GM18907 (cell line): Measurements from ENCODE around the gene ADAM21.
"Not testable (repeated sequence)": the region's sequence is repeated elsewhere in the genome, so short reads cannot be mapped to it uniquely, and the experiment has no call there.

ENCODE experiments used
- ATAC-seq: cut with Tn5 transposase; IDR thresholded peaks from one replicate; pipeline ENCODE4 v1.9.1; 2021; ENCODE audit warnings: mild to moderate bottlenecking, moderate library complexity; ENCODE audit not compliant: unreplicated experiment

Gene ADAM21

DNA sequence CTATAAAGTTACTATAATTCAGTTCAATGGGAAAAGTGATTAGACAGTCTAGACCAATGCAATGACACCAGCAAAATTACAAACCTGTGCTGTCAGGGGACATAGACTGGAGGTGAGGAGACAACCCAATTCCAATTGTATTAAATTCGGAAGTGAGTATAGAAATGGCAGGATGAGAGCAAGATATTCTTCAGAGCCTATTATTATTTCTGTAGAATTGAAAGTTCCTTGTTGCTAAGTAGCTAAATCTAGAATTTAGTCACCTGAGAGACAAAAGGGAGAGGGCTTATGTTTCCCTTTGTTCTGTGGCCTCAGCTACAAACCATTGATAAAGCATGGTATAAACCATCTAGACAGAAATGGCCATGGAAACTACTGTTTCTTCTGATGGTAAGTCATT, at the start of gene ADAM21:
Gene ADAM21, plus strand, starts transcription at position 301 of the 400 bp plus-strand sequence. CDS start 5,326 bp downstream, outside the sequence.
- no peak for ATAC-seq

DNA sequence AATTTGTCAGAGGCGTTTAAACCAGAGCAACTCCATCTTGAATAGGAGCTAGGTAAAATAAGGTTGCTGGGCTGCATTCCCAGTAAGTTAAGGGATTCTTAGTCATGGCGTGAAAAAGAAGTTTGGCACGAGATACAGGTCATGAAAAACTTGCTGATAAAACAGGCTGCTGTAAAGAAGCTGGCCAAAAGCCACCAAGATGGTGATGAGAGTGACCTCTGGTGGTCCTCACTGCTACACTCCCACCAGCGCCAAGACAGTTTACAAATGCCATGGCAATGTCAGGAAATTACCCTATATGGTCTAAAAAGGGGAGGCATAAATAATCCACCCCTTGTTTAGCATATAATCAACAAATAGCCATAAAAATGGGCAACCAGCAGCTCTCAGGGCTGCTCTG, 48.6 kb upstream of the ADAM21 start:
- ATAC-seq = not testable (repeated sequence)

DNA sequence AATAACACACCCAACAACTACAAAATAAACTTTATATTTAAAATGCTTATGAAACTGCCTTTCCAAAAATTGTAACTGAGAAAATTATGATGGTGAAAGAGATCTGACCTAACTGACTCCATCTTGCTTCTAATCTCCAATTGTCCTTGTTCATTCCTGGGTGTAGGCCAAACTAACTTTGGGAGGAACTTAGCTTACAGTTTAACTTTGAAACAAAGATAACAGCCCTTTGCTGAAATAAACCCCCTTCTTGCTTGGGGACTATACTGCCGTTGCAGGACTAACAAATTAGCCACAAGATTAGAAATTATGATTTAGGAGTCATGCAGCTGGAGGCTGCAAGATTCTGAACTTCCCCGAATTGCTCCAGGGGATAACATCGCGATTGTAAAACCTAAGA, 45.8 kb upstream of the ADAM21 start:
- ATAC-seq = not testable (repeated sequence)

DNA sequence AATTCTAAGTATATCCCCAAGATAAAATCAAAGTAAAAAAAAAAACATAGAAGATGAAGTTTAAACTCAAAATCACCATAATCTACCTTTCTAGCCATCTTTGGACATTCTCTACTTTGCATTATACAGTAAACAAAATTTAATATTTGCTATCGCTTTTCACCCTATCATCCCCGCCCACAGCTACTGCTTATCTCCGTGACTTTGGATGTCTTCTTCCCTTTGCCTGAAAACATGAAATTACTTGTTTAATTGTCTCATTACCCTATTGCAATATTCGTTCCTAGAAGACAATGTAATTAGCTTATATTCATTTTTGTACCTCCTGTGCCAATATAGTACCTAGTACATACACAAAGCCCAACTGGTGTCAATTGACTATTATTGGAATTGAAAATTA, 44.4 kb upstream of the ADAM21 start:
- no peak for ATAC-seq

DNA sequence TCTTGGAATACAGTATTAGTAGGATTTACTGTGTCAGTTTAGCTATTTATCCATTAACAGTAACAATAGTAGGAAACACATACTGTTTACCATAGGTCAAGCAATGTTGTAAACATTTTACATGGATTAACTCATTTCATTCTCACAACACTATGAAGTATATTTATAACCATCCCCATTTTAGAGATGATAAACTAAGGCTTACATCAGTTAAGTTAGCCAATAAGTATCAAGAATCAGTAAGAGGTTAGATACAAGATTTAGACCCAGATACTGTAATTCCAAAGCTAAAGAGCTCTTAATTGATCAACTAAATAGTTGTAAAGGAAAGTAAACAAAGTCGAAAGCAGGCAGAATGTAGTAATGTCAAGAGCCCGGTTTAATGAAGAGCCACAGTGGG, 36.2 kb upstream of the ADAM21 start:
- ATAC-seq = no peak

DNA sequence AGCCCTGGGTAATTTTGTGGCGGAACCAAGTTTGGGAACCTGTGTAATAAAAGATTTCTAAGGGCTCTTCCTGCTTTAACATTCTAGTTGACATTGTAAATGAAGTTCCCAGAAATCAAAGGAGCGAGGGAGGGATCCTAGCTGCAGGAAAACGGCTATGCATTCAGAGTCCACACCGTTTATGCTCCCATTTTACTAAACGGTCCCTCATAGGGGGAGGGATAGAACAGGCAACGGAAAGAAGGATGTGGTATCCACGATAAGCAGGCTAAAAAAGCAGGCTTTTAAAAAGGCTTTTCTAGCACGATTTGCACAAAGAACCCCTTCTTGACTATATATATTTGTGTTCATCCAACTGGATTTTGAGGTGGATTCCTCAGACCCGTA, 35.6 kb upstream of the ADAM21 start:
- no peak for ATAC-seq

DNA sequence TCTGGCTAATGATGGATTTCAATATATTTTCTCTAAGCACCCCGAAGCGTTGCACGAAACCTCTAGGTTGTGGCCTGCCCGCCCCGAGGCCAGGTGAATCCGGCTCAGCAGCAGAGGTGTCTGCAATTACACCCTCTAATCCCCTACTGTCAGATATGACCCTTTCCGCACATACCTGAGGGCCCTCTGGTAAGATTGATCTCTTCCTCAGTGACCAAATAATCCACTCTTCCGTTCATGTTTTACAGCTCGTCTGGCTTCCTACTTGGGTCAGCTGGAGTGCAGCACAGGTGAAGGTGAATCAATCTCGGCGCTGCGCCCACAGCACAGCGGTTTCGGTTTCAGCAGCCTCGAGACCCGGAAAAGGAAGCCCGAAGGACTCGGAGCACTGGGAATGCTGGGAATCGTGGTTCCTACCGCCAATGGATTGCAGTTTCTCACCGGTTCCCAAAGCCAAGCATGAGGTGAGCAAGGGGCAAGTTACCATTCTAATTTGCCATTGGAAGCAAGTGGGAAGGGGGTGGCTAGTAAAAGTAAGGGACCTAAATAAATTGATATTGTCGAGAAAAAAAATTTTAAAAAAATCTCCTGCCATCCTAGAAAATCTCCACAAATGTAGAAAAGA, 35.1 kb upstream of the ADAM21 start, which contains the start of gene SYNJ2BP:
Gene SYNJ2BP, minus strand, starts transcription at position 366 of the 625 bp plus-strand sequence. Its CDS starts 127 bp downstream, at position 239.
- no peak for ATAC-seq

DNA sequence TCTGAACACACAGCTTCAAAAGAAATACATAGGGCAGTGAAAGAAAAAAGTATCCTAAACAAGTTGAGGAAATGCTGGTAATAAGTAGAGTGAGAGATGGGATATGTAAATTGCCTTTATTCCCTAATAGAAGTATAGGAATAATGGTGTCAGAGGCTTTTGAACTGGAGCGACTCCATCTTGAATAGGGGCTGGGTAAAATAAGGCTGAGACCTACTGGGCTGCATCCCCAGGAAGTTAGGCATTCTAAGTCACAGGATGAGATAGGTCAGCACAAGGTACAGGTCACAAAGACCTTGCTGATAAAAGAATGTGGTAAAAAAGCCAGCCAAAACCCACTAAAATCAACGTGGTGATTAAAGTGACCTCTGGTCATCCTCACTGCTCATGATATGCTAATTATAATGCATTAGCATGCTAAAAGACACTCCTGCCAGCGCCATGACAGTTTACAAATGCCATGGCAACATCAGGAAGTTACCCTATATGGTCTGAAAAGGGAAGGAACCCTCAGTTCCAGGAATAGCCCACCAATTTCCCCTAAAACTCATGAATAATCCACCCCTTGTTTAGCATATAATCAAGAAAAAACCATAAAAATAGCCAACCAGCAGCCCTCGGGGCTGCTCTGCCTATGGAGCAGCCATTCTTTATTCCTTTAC, 32.6 kb upstream of the ADAM21 start:
- ATAC-seq = not testable (repeated sequence)

DNA sequence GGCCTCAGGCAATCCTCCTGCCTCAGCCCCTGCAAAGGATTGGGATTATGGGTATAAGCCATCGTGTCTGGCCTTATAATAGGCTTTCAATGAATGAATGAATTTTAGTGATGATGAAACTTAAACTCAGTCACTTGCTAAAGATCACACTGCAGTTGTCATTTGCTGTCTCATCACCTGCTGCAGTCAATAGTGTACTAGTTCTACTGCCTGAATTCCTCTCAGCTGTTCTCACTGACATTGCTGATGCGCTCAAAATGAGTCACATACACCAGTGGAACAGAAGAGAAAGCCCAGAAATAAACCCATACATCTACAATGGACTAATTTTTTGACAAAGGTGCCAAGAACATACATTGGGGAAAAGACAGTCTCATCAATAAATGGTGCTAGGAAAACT, 29.4 kb upstream of the ADAM21 start:
- no peak for ATAC-seq

DNA sequence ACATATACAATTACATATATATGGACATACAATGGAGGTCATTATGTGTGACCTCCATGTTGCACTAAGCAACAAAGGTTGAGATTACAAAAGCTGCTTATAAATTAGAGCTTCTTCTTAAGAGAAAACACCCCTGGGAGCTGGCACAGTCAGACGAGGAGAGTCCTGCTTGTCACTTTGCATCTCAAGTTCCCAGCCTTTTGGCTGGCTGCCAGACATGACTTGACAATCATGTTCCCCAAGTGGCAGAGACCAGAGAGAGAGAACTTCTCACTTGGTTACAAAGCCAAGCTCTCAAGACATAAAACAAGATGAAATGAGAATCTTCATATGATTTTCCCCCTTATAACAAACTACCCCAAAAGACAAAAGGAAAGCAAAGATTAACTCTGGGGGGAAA, 26.6 kb upstream of the ADAM21 start:
- ATAC-seq = no peak

DNA sequence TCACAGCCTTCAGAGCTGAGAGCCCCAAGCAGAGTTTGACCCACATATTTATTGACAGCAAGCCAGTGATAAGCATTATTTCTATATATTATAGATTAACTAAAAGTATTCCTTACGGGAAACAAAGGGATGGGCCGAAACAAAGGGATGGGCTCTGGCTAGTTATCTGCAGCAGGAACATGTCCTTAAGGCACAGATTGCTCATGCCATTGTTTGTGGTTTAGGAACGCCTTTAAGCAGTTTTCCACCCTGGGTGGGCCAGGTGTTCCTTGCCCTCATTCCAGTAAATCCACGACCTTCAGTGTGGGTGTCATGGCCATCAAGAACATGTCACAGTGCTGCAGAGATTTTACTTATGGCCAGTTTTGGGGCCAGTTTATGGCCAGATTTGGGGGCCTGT, 25.4 kb upstream of the ADAM21 start:
- not testable (repeated sequence) for ATAC-seq

DNA sequence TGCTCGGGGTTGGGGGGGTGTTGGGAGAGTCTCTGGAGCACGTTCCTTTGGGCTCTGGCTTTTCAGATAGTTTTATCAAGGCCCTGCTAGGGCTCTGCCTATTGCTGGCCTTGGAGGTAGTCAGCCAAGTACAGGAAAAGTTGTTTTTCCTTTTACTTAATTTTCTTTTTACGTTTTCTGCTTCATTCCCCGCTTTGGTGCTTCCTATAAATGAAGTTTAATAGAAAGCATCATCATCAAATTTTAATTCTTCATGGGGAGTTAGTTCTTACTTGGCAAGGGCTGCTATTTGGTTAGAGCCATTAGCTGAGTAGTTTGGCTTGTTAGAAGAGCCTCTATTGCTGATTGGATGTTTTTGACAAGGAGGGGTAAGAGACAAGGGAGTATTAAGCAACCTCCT, 15.1 kb upstream of the ADAM21 start:
- ATAC-seq = no peak

DNA sequence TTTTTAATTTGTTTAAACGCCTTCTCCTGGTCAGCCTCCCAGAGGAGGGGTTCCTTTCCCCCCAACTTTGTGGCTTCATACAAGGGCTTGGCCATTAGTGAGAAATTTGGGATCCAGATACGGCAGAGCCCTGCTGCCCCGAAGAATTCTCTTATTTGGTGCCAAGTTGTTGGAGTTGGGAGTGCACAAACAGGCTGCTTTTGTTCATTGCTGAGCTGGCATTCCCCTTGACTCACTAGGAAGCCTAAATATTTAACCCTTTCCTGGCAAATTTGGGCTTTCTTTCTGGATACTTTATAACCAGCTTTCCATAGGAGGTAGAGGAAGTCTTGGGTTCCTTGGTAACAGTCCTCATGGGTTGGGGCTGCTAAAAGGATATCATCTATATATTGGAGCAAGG, 10.3 kb upstream of the ADAM21 start:
- no peak for ATAC-seq

DNA sequence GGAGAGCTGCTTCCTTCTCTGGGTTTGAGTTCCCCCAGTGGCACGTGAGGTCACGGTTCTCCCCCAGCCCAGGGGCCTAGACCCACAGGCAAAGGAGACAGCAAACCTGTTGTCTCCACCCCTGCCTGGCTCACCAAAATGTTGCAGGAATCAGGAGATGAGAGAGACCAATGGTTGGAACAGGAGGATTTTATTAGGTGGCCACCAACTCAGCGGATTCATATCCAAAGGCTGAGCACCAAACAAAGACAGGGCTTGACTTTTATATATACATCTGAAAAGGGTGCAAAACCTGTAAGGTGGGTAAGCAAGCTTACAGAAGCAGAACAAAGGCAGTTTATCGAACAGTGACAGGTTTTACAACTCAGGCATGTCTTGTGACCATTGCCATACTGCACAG, 9.2 kb upstream of the ADAM21 start:
- ATAC-seq = no peak

DNA sequence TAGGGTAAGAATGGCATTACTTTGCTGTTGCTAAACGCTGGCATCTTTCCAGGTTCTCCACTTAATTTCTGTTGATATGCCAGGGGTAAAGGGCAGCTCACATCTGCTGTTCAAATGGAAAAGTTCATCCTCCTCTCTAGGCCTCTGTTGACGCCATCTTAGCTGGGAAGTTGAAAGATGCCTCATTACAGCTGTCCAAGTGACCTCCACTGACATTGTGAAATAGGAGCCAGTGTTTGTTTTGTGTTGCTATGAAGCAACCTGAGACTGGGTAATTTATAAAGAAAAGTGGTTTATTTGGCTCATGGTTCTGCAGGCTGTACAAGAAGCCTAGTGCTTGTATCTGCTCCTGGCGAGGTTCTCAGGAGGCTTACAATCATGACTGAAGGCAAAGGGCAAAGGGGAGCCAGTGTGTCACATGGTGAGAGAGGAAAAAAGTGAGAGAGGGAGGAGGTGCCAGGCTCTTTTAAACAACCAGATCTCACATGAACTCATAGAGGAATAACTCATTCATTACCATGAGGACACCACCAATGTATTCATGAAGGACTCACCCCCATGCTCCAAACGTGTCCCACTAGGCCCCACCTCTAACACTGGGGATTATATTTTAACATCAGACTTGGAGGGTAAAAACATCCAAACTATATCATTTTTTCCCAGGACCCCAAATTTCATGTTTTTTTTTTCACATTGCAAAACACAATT, 3.2 kb upstream of the ADAM21 start:
- ATAC-seq = no peak

DNA sequence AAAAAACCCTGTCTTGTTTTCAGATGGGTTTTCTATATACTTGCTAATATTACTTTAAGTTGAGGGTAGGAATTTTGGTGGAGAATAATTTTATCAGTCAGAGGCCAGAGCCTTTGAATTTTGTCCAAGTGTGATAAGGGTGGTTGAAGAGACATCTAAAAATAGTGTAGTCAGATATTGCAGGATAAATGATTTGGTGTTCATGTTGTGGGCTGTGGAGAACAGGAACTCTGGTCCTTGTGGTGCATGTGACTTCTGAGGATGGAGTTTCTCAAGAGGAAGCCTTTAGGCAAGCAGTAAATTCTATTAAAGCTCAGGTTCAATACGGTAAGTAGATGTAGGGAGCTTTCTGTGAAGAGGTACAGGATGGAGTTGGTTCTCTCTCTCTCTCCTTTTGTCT, 2.8 kb downstream of the ADAM21 start:
- ATAC-seq = no peak

DNA sequence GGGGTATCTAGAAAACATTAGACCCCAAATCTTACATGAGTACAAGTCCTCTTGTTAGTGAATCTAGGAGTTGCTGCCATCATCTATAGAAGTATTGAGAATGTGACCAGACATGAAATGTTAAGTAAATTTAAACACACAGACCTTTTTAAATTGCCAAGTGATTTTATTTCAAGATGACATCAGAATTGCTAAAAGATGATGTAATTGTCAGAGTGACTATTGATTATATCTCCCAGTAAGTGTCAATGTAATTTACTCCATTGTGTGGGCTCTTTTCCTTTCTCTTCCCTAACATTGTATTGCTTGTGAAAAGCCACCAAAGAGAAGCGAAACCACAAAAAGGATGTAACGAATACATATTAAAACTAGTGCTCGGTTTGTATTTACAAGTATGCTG, 16.8 kb downstream of the ADAM21 start:
- no peak for ATAC-seq

DNA sequence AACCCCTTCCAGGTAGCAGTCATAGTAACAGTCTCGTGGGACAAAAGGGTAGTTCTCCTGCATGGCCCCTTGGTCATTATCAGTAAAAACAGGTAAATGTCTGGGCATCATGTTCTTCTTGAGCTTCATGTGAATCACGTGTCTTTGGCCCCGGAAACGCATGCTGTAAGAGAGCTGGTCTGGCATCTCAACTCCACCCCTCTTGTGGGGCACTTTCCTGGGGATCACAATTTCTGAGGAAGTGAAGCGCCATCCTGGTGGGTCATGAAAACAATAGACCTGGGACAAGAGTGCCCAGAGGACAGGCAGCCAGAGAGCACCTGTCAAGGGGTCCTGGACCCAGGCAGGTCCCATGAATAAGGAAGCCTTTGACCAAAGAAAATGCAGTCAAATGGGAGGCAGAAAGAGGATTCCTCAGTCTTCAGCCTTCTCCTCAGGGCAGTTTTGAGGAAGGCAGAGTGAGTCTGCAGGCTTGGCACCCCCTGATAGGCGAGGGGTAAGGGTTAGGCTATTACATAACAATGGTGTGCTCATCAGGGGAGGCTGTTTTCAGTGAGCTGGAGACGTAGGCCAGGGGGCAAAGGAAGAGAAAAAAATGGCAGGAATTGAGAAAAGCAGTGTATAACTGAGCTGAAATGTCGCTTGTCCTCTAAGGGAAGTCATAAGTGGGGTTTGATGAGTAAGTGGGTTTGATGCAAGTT, 19.0 kb downstream of the ADAM21 start:
- ATAC-seq = not testable (repeated sequence)

DNA sequence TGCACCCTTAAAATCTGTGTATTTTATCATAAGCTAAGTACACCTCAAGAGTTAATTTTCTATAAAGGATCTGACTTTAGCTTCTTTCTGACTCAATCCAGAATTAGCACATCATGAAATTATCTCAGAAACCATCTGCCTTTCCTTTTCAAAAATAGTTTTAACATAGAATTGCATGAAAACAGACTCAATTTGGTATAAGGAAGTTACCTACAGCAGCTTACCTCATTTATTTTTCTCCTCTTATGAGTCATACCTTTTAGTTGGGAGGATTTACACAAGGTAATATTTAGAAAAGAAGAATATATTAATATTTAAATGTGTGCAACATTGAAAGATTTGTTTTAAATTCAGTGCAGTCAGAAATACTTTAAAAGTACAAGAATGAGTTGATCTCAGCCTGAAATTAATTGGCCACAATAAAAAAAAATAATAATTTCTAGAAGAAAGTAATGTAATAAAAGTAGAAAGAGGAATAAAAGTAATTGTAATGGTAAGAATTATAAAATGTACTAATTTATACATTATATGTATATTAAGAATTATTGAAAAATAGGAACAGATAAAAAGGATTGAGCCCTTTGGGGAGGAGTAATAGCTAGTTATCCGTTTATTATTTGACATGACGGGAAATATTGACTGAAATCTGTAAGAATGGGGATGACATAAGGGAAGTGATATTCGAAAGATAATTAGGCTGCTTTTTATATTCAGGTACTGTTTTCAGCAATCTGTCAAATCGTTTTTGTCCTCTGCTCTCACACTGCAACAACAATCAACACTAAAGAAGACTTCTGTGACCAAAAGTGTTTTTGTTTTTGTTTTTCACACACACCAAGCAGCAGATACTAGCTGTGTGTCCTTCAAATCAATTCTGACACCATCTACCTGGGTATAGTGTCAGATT, 20.5 kb downstream of the ADAM21 start:
- ATAC-seq = no peak

DNA sequence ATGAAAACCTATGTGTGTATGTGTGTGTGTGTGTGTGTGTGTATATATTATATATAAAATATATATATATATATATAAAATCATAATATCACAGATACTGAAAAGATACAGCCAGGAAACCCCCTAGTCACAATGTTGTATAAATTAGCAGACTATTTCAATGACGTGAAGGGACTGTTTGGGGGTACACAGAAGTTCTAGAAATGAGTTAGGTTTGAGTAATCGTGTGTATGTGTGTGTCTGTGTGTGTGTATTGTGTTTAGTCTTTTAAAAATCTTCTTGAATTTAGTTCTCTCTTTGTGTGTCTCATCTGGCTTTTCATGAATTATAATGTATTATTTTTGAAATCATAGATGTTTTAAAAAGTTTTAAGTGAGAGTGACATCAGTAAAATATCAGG, 21.9 kb downstream of the ADAM21 start:
- no peak for ATAC-seq
